HEK293 (cell line): ENCODE measurements around the gene KPNA3.

Source experiments
- CTCF ChIA-PET: fragments of 350-600 bp; formaldehyde crosslinking; extraction: SDS; loops from one replicate; lab custom pipeline; 2021; ENCODE audit warnings: antibody characterized with exemption; lab: Yijun Ruan, JAX
- POLR2A ChIA-PET: fragments of 300-600 bp; formaldehyde crosslinking; extraction: SDS; loops from one replicate; lab custom pipeline; 2020; ENCODE audit warnings: antibody characterized with exemption, inconsistent platforms; lab: Yijun Ruan, JAX
- H3K27ac ChIP-seq: fragments of 200-500 bp; sonication (Bioruptor generic); 2 replicates; pipeline ENCODE4 v1.5.1; 2014; ENCODE audit warnings: low read depth, low read length, control low read depth, inconsistent platforms; ENCODE audit errors: extremely low read depth
- H3K36me3 ChIP-seq, 2 experiments: fragments of 200-500 bp in 1 of 2; sonication (Bioruptor generic) in 1 of 2; 1 replicate in 1 of 2; 2 replicates in 1 of 2; pipeline ENCODE4 v1.5.1; 2014 to 2017; ENCODE audit warnings: inconsistent platforms in 2 of 2, low read length in 2 of 2; ENCODE audit not compliant: control insufficient read depth in 2 of 2, insufficient read depth in 1 of 2
- H3K4me1 ChIP-seq: fragments of 200-500 bp; sonication (Bioruptor generic); 2 replicates; pipeline ENCODE4 v1.5.1; 2014; ENCODE audit warnings: mild to moderate bottlenecking, low read length, inconsistent platforms; ENCODE audit not compliant: control insufficient read depth, insufficient read depth
- H3K4me3 ChIP-seq: 2 replicates; pipeline ENCODE4 v1.5.1; 2011; ENCODE audit warnings: low read depth, mild to moderate bottlenecking, control low read depth, low read length, moderate library complexity
- H3K9me3 ChIP-seq: fragments of 200-500 bp; sonication (Bioruptor generic); 2 replicates; pipeline ENCODE4 v1.5.1; 2014; ENCODE audit warnings: low read depth, low read length, inconsistent platforms; ENCODE audit not compliant: control insufficient read depth, insufficient read depth
- KLF1 ChIP-seq: fragments of 450-650 bp; formaldehyde crosslinking; IDR thresholded peaks from 2 replicates; pipeline ENCODE4 v1.5.1; 2016; ENCODE audit warnings: missing biosample characterization, missing genetic modification characterization
- KLF8 ChIP-seq: fragments of 450-650 bp; formaldehyde crosslinking; IDR thresholded peaks from 2 replicates; pipeline ENCODE4 v1.5.1; 2016; ENCODE audit warnings: missing biosample characterization, missing genetic modification characterization
- ZIC2 ChIP-seq: fragments of 450-650 bp; formaldehyde crosslinking; IDR thresholded peaks from 2 replicates; pipeline ENCODE4 v1.5.1; 2016; ENCODE audit warnings: missing biosample characterization, missing genetic modification characterization
- ZNF175 ChIP-seq: fragments of 450-650 bp; formaldehyde crosslinking; IDR thresholded peaks from 2 replicates; pipeline ENCODE4 v1.5.1; 2016; ENCODE audit warnings: missing biosample characterization, missing genetic modification characterization
- ZNF221 ChIP-seq: fragments of 450-650 bp; formaldehyde crosslinking; IDR thresholded peaks from 2 replicates; pipeline ENCODE4 v1.5.1; 2017; ENCODE audit warnings: missing biosample characterization, missing genetic modification characterization, borderline replicate concordance
- ZNF24 ChIP-seq: fragments of 450-650 bp; formaldehyde crosslinking; IDR thresholded peaks from 2 replicates; pipeline ENCODE4 v1.5.1; 2016; ENCODE audit warnings: missing biosample characterization, missing genetic modification characterization
- ZNF302 ChIP-seq: fragments of 450-650 bp; formaldehyde crosslinking; IDR thresholded peaks from 2 replicates; pipeline ENCODE4 v1.5.1; 2016; ENCODE audit warnings: missing biosample characterization, missing genetic modification characterization, low read depth
- ZNF366 ChIP-seq: fragments of 450-650 bp; formaldehyde crosslinking; conservative IDR thresholded peaks from 2 replicates; pipeline ENCODE4 v1.5.1; 2016; ENCODE audit warnings: missing biosample characterization, missing genetic modification characterization
- ZNF423 ChIP-seq: fragments of 450-650 bp; formaldehyde crosslinking; IDR thresholded peaks from 2 replicates; pipeline ENCODE4 v1.5.1; 2016; ENCODE audit warnings: missing biosample characterization, missing genetic modification characterization
- ZNF701 ChIP-seq: fragments of 450-650 bp; formaldehyde crosslinking; IDR thresholded peaks from 2 replicates; pipeline ENCODE4 v1.5.1; 2016; ENCODE audit warnings: missing biosample characterization, missing genetic modification characterization
- TF ChIP-seq, protein P1 (sequence below): fragments of 450-650 bp; formaldehyde crosslinking; IDR thresholded peaks from 2 replicates; pipeline ENCODE4 v1.5.1; 2017; ENCODE audit warnings: missing biosample characterization, missing genetic modification characterization
- TF ChIP-seq, protein P2 (sequence below): fragments of 450-650 bp; formaldehyde crosslinking; IDR thresholded peaks from 2 replicates; pipeline ENCODE4 v1.5.1; 2017; ENCODE audit warnings: missing biosample characterization, mild to moderate bottlenecking, missing genetic modification characterization, moderate library complexity
- TF ChIP-seq, protein P3 (sequence below): fragments of 450-650 bp; formaldehyde crosslinking; IDR thresholded peaks from 2 replicates; pipeline ENCODE4 v1.5.1; 2016; ENCODE audit warnings: missing biosample characterization, missing genetic modification characterization
- TF ChIP-seq, protein P4 (sequence below): fragments of 450-650 bp; formaldehyde crosslinking; IDR thresholded peaks from 2 replicates; pipeline ENCODE4 v1.5.1; 2016; ENCODE audit warnings: missing biosample characterization, missing genetic modification characterization

Gene KPNA3

DNA sequence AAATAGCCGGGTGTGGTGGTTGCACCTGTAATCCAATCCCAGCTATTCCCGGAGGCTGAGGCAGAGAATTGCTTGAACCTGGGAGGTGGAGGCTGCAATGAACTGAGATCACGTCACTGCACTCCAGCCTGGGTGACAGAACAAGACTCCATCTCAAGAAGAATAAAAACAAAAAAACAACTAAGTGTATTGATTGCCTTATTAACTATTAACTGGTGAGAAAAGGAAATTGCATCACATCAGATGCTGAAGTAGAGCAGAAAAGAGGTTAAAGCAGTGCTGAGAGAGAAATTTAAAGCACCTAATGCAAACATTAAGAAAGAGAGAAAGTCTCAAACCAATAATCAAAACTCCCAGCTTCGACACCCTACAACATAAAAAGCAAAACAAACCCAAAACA lies 38.3 kb downstream of the KPNA3 start (continued):
- no peak for TF ChIP-seq ZNF24
- no peak for TF ChIP-seq ZNF175 (tag by site-specific recombination)

DNA sequence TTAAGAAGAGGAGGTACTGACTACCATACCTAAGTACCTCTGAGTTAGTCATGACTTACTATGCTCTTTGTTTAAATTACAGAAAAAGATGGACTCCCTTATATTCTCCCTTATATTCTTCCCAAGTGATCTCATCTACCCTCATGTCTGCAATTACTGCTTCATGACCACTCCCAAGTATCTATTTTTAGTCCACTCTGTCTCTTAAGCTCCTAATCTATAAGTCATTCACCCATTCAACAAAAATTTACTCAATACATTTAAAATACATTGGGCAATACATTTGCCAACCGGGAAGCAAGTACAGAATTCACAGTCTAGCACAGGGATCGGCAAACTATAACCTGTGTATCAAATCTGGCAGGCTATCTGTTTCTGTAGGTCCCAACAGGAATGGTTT lies 42.6 kb downstream of the KPNA3 start:
- Histone ChIP-seq H3K4me1 (no peaks in the 10 kb centered on the region), H3K4me3 (no peak overlapping the region), H3K36me3 (peaks cover 4% of the 10 kb centered on the region in 2 experiments), H3K9me3 (no peaks in the 10 kb centered on the region), H3K27ac (no peak overlapping the region)
- TF ChIP-seq ZNF701 (tag by site-specific recombination), result no peak
- CTCF ChIA-PET, result no interaction called here
- POLR2A ChIA-PET, result no interaction called here

DNA sequence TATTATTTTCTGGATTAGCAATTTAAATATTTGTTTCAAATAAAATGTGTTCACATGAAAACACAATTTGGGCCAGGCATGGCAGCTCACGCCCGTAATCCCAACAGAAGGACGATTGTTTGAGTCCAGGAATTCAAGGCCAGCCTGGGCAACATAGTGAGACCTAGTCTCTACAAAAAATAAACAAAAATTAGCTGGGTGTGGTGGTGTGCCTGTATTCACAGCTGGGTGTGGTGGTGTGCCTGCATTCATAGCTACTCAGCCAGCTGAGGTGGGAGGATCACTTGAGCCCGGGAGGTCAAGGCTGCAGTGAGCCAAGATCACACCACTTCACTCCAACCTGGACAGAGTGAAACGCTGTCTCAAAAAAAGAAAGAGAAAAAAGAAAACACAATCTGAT lies 46.4 kb downstream of the KPNA3 start:
- POLR2A ChIA-PET, result no interaction called here

DNA sequence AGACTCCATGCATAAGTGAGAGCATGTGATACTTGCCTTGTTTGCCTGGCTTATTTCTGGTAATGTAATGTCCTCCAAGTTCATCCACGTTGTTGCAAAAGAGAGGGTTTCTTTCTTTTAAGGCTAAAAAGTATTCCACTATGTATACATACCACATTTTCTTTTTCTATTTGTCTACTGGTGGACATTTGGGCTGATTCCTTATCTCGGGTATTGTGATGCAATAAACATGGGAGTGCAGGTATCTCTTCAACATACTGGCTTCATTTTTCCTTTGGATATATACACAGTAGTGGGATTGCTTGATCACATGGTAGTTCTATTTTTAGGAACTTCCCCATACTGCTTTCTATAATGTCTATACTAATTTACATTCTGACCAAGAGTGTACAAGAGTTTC lies 51.6 kb downstream of the KPNA3 start:
- ChIA-PET POLR2A (no interaction called here), CTCF (no interaction called here)
- Histone ChIP-seq H3K36me3 (peaks cover 3 to 10% of the 10 kb centered on the region in 2 experiments), H3K4me1 (no peaks in the 10 kb centered on the region), H3K9me3 (no peaks in the 10 kb centered on the region), H3K27ac (no peak overlapping the region), H3K4me3 (no peak overlapping the region)
- TF ChIP-seq, protein P1, sequence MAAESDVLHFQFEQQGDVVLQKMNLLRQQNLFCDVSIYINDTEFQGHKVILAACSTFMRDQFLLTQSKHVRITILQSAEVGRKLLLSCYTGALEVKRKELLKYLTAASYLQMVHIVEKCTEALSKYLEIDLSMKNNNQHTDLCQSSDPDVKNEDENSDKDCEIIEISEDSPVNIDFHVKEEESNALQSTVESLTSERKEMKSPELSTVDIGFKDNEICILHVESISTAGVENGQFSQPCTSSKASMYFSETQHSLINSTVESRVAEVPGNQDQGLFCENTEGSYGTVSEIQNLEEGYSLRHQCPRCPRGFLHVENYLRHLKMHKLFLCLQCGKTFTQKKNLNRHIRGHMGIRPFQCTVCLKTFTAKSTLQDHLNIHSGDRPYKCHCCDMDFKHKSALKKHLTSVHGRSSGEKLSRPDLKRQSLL (tag by site-specific recombination), result no peak
- TF ChIP-seq ZNF302 (tag by site-specific recombination), result no peak
- TF ChIP-seq, protein P2, sequence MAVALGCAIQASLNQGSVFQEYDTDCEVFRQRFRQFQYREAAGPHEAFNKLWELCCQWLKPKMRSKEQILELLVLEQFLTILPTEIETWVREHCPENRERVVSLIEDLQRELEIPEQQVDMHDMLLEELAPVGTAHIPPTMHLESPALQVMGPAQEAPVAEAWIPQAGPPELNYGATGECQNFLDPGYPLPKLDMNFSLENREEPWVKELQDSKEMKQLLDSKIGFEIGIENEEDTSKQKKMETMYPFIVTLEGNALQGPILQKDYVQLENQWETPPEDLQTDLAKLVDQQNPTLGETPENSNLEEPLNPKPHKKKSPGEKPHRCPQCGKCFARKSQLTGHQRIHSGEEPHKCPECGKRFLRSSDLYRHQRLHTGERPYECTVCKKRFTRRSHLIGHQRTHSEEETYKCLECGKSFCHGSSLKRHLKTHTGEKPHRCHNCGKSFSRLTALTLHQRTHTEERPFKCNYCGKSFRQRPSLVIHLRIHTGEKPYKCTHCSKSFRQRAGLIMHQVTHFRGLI (tag by site-specific recombination), result no peak
- TF ChIP-seq KLF8 (tag by site-specific recombination), result no peak
- TF ChIP-seq, protein P3, sequence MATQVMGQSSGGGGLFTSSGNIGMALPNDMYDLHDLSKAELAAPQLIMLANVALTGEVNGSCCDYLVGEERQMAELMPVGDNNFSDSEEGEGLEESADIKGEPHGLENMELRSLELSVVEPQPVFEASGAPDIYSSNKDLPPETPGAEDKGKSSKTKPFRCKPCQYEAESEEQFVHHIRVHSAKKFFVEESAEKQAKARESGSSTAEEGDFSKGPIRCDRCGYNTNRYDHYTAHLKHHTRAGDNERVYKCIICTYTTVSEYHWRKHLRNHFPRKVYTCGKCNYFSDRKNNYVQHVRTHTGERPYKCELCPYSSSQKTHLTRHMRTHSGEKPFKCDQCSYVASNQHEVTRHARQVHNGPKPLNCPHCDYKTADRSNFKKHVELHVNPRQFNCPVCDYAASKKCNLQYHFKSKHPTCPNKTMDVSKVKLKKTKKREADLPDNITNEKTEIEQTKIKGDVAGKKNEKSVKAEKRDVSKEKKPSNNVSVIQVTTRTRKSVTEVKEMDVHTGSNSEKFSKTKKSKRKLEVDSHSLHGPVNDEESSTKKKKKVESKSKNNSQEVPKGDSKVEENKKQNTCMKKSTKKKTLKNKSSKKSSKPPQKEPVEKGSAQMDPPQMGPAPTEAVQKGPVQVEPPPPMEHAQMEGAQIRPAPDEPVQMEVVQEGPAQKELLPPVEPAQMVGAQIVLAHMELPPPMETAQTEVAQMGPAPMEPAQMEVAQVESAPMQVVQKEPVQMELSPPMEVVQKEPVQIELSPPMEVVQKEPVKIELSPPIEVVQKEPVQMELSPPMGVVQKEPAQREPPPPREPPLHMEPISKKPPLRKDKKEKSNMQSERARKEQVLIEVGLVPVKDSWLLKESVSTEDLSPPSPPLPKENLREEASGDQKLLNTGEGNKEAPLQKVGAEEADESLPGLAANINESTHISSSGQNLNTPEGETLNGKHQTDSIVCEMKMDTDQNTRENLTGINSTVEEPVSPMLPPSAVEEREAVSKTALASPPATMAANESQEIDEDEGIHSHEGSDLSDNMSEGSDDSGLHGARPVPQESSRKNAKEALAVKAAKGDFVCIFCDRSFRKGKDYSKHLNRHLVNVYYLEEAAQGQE, result no peak
- TF ChIP-seq ZNF423 (tag by site-specific recombination), result no peak
- TF ChIP-seq ZNF175 (tag by site-specific recombination), result no peak

More for the DNA sequence above, 46.4 kb downstream of the KPNA3 start:
- H3K4me1 ChIP-seq, result no peaks in the 10 kb centered on the region
- no peaks in the 10 kb centered on the region for H3K9me3 ChIP-seq
- no peak overlapping the region for H3K4me3 ChIP-seq
- peaks cover 5 to 10% of the 10 kb centered on the region in 2 experiments for H3K36me3 ChIP-seq
- H3K27ac ChIP-seq, result no peak overlapping the region
- CTCF ChIA-PET, result no interaction called here
- no peak for TF ChIP-seq ZNF366 (tag by site-specific recombination)
- TF ChIP-seq, protein P4, sequence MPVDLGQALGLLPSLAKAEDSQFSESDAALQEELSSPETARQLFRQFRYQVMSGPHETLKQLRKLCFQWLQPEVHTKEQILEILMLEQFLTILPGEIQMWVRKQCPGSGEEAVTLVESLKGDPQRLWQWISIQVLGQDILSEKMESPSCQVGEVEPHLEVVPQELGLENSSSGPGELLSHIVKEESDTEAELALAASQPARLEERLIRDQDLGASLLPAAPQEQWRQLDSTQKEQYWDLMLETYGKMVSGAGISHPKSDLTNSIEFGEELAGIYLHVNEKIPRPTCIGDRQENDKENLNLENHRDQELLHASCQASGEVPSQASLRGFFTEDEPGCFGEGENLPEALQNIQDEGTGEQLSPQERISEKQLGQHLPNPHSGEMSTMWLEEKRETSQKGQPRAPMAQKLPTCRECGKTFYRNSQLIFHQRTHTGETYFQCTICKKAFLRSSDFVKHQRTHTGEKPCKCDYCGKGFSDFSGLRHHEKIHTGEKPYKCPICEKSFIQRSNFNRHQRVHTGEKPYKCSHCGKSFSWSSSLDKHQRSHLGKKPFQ (tag by site-specific recombination), result peak; percentile 75
- no peak for TF ChIP-seq ZNF221
- TF ChIP-seq KLF1 (tag by site-specific recombination), result peak; percentile 80
- peak; percentile 50; the same call in 1 of the 2 replicates for TF ChIP-seq ZIC2 (tag by site-specific recombination)
